ENCODE measurements around the gene KIR3DL2.
"Not testable (repeated sequence)": the region's sequence is repeated elsewhere in the genome, so short reads cannot be mapped to it uniquely, and the experiment has no call there.

GRCh38 chr19:54824416-54824815 lies 25.8 kb upstream of the KIR3DL2 start:
- not testable (repeated sequence) for TF ChIP-seq EP300, CTCF, POLR2A (IDR thresholded peaks at IDR 0.05)
